DMS153 (cell line): ENCODE measurements around the gene FES.
"Not testable (repeated sequence)": the region's sequence is repeated elsewhere in the genome, so short reads cannot be mapped to it uniquely, and the experiment has no call there.

Experiments used
- DNase-seq: peaks from one replicate; lab custom pipeline; 2025; lab: John Stamatoyannopoulos, UW

FES gene

DNA sequence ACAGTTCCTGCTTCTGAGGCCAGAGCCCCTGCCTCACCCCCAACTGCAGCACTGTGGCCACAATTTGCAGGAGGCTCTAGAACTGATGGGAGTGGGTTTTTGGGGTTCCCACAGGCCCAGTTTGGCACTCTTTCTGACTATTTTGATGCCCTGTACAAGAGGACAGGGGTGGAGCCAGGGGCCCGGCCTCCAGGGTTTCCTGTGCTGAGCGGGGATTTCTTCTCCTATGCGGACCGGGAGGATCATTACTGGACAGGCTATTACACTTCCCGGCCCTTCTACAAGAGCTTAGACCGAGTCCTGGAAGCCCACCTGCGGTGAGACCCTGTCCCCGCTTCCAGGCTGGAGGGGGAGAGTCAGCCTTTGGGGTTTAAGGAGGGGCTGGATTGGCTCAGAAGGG is 25.7 kb downstream of the FES start:
- no peak for DNase-seq

- no peak for DNase-seq
These were observed 26.4 kb downstream of the FES start for GRCh38 chr15:90910441-90911301.

DNA sequence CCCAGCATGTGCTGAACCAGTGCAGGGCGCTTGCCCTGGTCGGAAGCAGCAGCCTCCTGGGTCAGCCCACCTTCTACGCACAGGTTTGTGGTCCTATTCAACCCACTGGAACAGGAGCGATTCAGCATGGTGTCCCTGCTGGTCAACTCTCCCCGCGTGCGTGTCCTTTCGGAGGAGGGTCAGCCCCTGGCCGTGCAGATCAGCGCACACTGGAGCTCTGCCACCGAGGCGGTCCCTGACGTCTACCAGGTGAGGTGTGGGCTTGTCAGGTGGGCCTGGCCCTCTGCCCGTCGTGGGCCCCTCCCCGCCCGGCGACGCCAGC is 27.0 kb downstream of the FES start:
- no peak for DNase-seq

DNA sequence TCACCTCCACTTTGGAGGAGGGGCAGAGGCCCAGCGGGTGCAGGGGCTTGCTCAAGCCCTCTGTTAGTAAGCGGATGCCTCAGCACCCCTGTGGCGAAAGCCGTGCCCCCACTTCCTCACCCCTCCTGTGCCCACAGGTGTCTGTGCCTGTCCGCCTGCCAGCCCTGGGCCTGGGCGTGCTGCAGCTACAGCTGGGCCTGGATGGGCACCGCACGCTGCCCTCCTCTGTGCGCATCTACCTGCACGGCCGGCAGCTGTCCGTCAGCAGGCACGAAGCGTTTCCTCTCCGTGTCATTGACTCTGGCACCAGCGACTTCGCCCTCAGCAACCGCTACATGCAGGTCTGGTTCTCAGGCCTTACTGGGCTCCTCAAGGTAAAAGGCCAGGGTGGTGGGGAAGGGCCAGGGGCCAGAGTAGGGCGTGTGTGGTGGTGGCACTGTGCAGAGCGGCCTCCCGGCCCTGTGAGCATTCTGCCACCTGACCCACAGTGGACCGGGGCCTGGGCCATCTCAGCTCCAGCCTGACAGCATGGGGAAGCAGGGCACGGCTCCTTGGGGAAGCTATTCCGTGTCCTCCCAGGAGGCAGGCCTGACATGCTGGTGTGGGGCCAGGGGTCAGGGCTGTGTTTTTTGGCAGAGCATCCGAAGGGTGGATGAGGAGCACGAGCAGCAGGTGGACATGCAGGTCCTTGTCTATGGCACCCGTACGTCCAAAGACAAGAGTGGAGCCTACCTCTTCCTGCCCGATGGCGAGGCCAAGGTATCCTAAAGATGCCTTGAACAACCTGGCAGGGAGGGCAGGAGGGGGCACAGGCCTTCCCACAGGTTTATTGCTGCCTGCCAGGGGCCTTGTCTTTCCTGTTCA is 27.8 kb downstream of the FES start:
- no peak for DNase-seq

DNA sequence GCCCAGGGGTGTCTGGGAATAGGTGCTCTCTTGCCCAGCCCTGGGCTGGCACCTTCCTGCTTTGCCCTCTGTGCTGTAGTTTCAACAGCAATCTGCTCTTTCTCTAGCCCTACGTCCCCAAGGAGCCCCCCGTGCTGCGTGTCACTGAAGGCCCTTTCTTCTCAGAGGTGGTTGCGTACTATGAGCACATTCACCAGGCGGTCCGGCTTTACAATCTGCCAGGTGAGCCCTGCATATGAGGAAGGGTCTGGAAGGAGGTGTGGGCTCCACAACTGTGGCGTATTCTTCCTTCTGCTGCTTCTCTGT is 28.4 kb downstream of the FES start:
- no peak for DNase-seq

- DNase-seq: no peak
These were observed 29.2 kb downstream of the FES start for GRCh38 chr15:90913398-90913944.

- DNase-seq: no peak
These were observed 30.2 kb downstream of the FES start for GRCh38 chr15:90914305-90915080.

DNA sequence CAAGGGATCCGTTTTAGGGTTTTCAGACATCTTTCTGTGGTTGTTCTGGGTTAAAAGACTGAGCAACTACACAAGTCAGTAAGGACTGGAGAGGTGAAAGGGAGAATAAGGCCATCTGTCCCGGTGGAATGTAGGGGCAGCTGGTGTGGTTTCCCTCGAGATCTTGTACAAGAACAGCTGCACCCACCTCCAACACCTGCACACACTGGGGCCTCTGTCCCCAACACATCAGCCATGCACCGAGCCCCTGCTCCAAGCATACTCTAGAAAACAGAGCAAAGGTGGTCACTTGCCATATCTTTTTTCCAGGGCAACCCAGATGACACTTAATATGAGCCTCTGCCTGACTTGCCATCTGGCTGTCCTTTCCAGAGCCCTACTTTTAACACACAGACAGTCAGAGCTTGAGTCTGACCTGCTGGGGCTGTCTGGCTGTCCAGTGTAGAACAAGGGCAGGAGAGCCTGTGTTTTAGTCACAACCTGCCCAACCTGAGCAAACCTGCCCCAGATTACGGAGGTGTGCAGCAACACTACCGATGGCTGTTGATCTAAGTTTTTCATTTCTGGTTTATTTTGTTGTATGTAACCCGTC is 31.0 kb downstream of the FES start:
- DNase-seq: no peak

DNA sequence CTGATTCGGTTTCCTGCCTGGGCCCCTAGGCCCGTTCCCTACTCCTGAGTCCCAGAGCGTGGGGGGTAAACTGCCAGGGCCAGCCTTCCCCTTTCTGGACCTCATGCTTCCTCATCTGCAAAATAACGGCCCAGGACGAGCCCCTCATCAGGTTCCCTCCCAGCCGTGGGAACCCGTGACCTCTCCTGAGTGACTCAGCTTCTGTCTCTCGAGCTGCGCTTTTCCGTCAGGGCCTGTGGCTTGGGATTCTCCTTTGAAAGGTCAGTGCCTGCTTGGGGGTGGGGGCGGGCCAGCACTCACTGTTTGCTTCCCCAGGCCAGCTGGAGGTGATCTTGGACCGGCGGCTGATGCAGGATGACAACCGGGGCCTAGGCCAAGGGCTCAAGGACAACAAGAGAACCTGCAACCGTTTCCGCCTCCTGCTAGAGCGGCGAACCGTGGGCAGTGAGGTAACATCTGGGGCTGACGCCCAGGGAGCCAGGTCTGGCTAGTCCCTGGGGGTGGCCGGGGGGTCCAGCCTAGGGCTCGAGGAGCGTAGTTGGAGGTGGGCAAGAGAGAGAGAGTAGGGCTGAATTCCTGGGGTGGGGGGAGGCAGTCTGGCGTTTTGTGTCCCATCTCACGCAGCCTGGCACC is 31.6 kb downstream of the FES start:
- no peak for DNase-seq

DNA sequence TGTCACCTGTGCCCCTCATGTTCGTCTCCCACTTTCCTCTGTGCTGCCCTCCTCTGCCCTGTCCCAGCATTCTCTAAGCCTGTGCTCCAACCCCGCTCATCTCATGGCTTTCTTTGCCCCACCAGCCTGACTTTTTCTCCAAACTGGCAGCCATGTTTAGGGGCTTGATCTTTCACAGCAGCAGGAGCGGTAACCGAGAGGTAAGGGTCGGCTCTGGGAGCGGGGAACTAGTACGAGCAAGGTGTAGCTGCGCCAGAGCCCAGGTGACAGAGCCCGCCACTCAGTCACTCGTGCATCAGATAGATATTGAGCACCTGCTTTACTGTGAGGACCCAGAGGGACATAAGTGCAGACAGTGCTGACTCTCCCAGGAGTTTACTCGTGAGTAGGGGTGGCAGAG is 32.2 kb downstream of the FES start:
- DNase-seq: no peak

DNA sequence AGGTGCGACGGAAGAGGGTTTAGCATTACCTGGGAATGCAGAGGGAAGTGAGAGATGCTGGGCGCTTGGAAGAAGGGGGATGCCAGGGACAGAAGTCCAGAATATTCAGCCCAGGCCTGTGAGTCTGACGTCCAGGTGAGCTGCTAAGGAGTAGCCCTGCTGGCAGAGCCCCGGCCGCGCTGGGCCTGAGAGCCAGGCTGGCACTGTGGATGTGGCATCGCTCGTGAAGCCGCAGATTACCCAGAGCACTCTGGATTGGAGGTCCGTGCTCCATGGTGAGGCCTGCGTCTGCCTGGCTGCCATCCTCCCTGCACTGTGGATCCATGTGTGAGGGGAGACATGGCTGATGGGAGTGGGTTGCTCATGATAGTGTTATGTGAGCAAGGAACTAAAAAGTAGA is 33.3 kb downstream of the FES start:
- no peak for DNase-seq

- DNase-seq: no peak
These were observed 33.9 kb downstream of the FES start for GRCh38 chr15:90918034-90918788.

DNA sequence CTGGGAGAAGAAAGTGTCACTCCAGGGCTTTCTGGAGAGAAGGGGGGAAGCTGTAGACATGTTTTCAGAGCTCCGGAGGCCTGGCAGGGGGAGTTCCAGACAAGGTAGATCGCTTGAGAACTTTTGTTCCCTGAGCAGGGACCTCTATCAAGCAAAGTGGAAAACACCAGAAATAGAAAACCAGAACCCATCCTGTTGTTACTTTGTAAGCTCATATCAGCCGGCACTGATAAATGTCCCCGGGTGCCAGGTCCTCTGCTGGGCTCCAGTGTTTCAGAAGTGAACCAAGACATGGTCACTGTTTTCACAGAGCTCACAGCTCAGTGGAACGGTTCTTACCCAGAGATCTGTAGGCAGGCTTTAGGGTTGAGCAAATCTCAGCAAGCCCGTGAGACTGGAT is 34.5 kb downstream of the FES start:
- DNase-seq: no peak

DNA sequence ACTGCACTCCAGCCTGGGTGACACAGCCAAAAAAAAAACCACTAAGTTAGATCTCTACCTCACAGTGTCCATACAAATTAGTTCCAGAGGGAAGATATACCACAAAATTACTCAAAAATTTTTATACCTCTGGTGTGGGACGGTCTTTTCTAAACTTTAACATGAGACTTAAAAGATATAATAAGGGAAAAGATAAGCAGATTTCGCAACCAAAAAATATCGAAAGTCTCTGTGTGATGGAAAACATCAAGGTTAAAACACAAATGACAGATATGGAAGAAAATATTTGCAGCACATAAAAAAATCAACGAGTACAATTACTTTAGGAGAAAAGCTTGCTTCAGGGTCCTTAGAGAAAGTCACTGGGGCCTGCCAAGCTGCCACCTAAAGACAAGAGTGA is 37.6 kb downstream of the FES start:
- DNase-seq: no peak

DNA sequence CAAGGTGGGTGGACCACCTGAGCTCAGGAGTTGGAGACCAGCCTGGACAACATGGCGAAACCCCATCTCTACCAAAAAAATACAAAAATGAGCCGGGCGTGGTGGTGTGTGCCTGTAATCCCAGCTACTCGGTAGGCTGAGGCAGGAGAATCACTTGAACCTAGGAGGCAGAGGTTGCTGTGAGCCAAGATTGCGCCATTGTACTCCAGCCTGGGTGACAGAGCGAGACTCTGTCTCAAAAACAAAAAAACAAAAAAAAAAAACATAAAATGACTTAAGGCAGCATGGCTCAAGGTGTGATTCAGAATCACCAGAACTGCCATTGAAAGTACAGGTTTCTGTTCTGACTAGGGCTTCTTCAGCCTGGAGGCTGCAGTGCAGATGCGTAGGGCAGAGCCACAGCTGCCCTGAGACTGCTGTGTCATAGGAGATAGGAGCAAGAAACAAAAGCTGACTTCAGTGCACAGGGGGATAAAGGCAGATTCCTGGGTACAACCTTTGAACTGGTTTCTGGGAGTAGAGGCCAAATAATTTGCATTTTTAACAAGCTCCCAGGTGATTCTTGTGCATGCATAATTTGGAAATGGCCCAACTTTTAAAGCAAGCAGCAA is 38.5 kb downstream of the FES start:
- not testable (repeated sequence) for DNase-seq

DNA sequence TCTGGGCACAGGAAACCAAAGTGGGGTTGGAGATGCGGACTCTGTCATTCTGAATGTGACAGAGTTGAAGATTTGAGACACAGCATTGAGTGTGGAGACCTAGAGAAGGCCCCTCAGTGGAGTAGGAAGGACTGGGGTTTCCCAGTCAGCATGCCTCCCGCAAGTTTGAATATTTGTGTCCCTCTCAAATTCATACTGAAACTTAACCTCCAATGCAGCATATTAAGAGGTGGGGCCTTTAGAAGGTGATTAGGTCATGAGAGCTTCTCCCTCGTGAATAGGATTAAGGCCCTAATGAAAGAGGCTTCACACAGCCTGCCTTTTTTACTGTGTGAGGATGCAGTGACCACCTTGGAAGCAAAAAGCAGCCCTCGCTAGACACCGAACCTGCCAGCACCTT is 40.1 kb downstream of the FES start:
- no peak for DNase-seq

GRCh38 chr15:90926766-90927165 is 42.5 kb downstream of the FES start:
- DNase-seq: not testable (repeated sequence)

DNA sequence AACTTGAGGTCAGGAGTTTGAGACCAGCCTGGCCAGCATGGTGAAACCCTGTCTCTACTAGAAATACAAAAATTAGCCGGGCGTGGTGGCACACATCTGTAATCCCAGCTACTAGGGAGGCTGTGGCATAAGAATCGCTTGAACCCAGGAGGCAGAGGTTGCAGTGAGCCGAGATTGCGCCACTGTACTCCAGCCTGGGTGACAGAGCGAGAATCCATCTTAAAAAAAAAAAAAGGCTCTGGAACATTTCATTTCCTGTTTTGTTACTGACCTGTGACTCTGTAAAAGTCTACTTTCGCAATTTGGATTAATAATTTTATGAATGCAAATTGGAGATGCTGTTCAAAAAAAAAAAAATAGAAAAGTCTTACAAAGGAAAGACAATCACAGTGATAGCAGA is 43.8 kb downstream of the FES start:
- not testable (repeated sequence) for DNase-seq

GRCh38 chr15:90929246-90930019 is 45.1 kb downstream of the FES start:
- DNase-seq: no peak
